Measurements from ENCODE around the gene PHETA1.

- no peak for TF ChIP-seq CTCF (IDR thresholded peaks at IDR 0.05; ENCODE audit: extremely low read depth in 1 of 2, insufficient read depth in 1 of 2, low read depth in 1 of 2, low read length in 2 of 2)
- TF ChIP-seq FOS (IDR thresholded peaks at IDR 0.05; ENCODE audit: borderline replicate concordance, insufficient read depth, low read length) = no peak
- TF ChIP-seq POLR2AphosphoS5 (IDR thresholded peaks at IDR 0.05; ENCODE audit: insufficient read depth, low read depth, low read length) = no peak
- TF ChIP-seq MYC (IDR thresholded peaks at IDR 0.05; ENCODE audit: low read depth, low read length) = no peak
- no peak for TF ChIP-seq MAX (IDR thresholded peaks at IDR 0.05; ENCODE audit: insufficient read depth, insufficient read length)
- no peak for TF ChIP-seq EZH2 (IDR thresholded peaks at IDR 0.05; ENCODE audit: borderline replicate concordance, low read depth, low read length, severe bottlenecking)
Measured at GRCh38 chr12:111338096-111338495, 30.8 kb downstream of the PHETA1 start.

Measured in endothelial cell of umbilical vein (primary cell).